ENCODE data around the gene CMSS1.

The CMSS1 gene

DNA sequence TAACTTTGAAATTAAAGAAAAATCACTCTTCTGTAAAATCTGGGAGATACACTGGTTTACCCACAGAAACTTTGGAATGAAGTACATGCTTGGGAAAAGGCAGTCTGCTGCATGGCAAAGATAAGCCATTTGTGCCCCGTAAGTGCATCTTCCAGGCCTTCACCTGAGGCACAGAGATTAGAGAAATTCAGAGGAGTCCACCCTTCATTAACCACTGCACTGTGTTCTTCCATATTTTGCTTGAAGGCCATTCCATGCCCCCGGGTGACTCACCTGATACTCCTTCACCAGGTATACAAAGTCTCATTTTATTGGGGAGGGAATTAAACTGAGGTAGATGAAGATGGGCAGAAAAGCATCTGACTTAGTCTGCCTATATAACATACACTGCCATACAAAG, 53.0 kb downstream of the CMSS1 start:
- DNase-seq (ENCODE audit: extremely low spot score), result no peak
- POLR2A ChIA-PET, result no interaction called here
- CTCF ChIA-PET, result no interaction called here
- TF ChIP-seq FOXA1 (IDR thresholded peaks at IDR 0.05), result no peak
- no peak for TF ChIP-seq FOXK2 (IDR thresholded peaks at IDR 0.05)
- no peak for TF ChIP-seq FOXM1 (IDR thresholded peaks at IDR 0.05; ENCODE audit: borderline replicate concordance)
- no peak for TF ChIP-seq SUZ12 (IDR thresholded peaks at IDR 0.05)
- no peak for TF ChIP-seq BHLHE40 (IDR thresholded peaks at IDR 0.05; ENCODE audit: borderline replicate concordance)
- TF ChIP-seq TARDBP (IDR thresholded peaks at IDR 0.05), result no peak
- TF ChIP-seq, protein P1, sequence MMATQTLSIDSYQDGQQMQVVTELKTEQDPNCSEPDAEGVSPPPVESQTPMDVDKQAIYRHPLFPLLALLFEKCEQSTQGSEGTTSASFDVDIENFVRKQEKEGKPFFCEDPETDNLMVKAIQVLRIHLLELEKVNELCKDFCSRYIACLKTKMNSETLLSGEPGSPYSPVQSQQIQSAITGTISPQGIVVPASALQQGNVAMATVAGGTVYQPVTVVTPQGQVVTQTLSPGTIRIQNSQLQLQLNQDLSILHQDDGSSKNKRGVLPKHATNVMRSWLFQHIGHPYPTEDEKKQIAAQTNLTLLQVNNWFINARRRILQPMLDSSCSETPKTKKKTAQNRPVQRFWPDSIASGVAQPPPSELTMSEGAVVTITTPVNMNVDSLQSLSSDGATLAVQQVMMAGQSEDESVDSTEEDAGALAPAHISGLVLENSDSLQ (IDR thresholded peaks at IDR 0.05), result no peak
- no peak for TF ChIP-seq SP1 (IDR thresholded peaks at IDR 0.05)

DNA sequence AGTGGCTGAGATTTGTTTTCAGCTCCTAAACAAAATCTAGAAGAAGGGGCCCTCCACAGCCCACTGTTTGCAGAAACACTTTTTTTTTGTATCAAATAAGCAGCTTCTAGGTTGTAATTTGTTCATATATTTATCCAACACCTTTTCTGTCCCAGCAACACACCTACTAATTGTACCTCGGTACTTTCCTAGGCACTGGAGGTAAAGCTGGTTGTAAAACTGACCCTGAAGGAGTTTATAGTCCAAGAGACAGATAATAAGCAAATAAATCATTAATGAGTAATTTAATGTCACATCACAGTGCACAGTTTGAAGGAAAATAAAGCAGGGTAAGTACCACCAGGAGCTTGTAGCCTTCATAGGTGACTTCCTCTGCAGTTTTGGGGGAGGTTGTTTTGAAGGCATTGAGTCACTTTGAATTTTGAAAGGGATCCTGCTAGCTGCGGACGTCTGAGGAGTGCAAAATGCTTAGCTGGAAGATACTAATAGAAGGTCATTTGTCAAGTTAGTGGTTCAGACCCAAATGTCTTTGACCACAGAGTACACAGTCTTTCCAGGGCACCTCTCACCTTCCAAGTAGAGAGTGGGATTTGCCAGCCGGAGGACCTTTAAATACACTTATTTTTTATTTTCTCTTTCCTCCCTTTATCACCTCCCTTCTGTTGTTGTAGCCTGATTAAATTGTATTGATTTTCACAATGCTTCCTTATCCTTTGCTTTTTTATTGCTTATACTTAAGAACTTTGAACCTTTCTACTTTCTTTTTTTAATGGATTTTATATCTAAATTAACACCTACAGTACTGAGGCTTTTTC, 53.8 kb downstream of the CMSS1 start:
- CTCF ChIA-PET, result no interaction called here
- POLR2A ChIA-PET, result no interaction called here
- DNase-seq (ENCODE audit: extremely low spot score), result no peak
- no peak for TF ChIP-seq ELF4 (IDR thresholded peaks at IDR 0.05)
- TF ChIP-seq, protein P1 (IDR thresholded peaks at IDR 0.05), result peak; percentile 18; the same call in 1 of the 2 replicates

DNA sequence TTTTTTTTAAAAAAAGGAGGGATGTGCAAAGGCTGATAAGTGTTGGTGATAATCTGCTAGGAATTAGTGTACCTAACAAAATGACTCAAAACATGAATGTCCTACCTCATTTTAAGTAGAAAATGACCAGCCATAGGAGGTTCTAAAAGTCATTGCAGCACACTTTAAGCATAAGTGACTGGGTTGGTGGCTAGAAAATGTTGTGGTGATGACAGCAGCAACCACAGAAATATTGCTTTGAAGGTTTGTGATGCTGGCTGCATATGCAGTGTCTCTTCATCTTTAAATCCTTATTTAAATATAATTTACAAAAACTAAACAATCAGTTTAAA, 55.2 kb downstream of the CMSS1 start:
- POLR2A ChIA-PET, result no interaction called here
- DNase-seq (ENCODE audit: extremely low spot score), result no peak
- CTCF ChIA-PET, result no interaction called here
- TF ChIP-seq FOXK2 (IDR thresholded peaks at IDR 0.05), result no peak
- no peak for TF ChIP-seq SUZ12 (IDR thresholded peaks at IDR 0.05)
- no peak for TF ChIP-seq SP1 (IDR thresholded peaks at IDR 0.05)

GRCh38 chr3:99873269-99874102, 55.8 kb downstream of the CMSS1 start:
- ChIA-PET POLR2A (no interaction called here), CTCF (no interaction called here)
- no peak for TF ChIP-seq FOXM1 (IDR thresholded peaks at IDR 0.05; ENCODE audit: borderline replicate concordance)
- TF ChIP-seq FOXK2 (IDR thresholded peaks at IDR 0.05), result no peak
- TF ChIP-seq NFRKB (IDR thresholded peaks at IDR 0.05), result no peak
- no peak for TF ChIP-seq SUZ12 (IDR thresholded peaks at IDR 0.05)
- no peak for TF ChIP-seq LEF1 (IDR thresholded peaks at IDR 0.05; ENCODE audit: borderline replicate concordance)
- TF ChIP-seq, protein P1 (IDR thresholded peaks at IDR 0.05), result no peak
- TF ChIP-seq HDGF (IDR thresholded peaks at IDR 0.05; ENCODE audit: borderline replicate concordance), result no peak
- no peak for DNase-seq (ENCODE audit: extremely low spot score)

GRCh38 chr3:99874237-99875002, 56.8 kb downstream of the CMSS1 start:
- POLR2A ChIA-PET, result interaction anchor here (1.6 kb wide), 1 partner anchor 15 kb away, joined by 3 read pairs; no protein-coding TSS in a partner anchor
- no peak for TF ChIP-seq SUZ12 (IDR thresholded peaks at IDR 0.05)
- no peak for TF ChIP-seq ARNT (IDR thresholded peaks at IDR 0.05)
- TF ChIP-seq FOXM1 (IDR thresholded peaks at IDR 0.05; ENCODE audit: borderline replicate concordance), result no peak
- no peak for TF ChIP-seq ELF4 (IDR thresholded peaks at IDR 0.05)
- no peak for TF ChIP-seq CTBP1 (IDR thresholded peaks at IDR 0.05; ENCODE audit: borderline replicate concordance)
- TF ChIP-seq FOXA1 (IDR thresholded peaks at IDR 0.05), result no peak
- TF ChIP-seq LEF1 (IDR thresholded peaks at IDR 0.05; ENCODE audit: borderline replicate concordance), result no peak
- TF ChIP-seq BHLHE40 (IDR thresholded peaks at IDR 0.05; ENCODE audit: borderline replicate concordance), result no peak
- TF ChIP-seq HDGF (IDR thresholded peaks at IDR 0.05; ENCODE audit: borderline replicate concordance), result no peak
- TF ChIP-seq FOXK2 (IDR thresholded peaks at IDR 0.05), result no peak
- TF ChIP-seq NFRKB (IDR thresholded peaks at IDR 0.05), result no peak
- no peak for TF ChIP-seq ZNF384 (IDR thresholded peaks at IDR 0.05)
- no peak for TF ChIP-seq SP1 (IDR thresholded peaks at IDR 0.05)
- TF ChIP-seq TARDBP (IDR thresholded peaks at IDR 0.05), result no peak
- no peak for TF ChIP-seq L3MBTL2 (conservative IDR thresholded peaks at IDR 0.05)
- TF ChIP-seq, protein P1 (IDR thresholded peaks at IDR 0.05), result no peak
- no peak for DNase-seq (ENCODE audit: extremely low spot score)
- CTCF ChIA-PET, result no interaction called here
